GM21737 (cell line): ENCODE measurements around the gene BTN3A1.
"Not testable (repeated sequence)": the region's sequence is repeated elsewhere in the genome, so short reads cannot be mapped to it uniquely, and the experiment has no call there.

Source experiments
- ATAC-seq: cut with Tn5 transposase; IDR thresholded peaks from one replicate; pipeline ENCODE4 v1.9.1; 2021; ENCODE audit warnings: mild to moderate bottlenecking, moderate library complexity; ENCODE audit not compliant: unreplicated experiment

Gene BTN3A1

DNA sequence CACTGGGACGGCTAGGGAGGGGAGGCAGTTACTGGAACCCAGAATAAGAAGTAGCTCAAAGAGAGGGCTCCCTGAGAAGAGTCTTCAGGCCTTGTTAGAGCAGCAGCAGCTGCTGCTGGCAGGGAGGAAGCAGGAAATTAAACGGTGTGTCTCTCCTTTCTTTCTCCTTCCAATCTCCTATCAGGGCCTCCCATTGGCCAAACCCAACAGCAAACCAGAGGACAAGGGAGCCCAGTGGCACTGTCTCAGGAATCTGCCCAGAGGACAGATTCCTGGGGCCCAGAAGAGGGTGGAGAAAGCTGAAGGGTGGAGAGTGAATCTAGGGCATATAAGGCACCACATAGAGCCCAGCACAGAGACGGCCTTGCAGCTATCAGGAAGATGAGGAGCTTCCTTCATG is 10.2 kb downstream of the BTN3A1 start:
- no peak for ATAC-seq

DNA sequence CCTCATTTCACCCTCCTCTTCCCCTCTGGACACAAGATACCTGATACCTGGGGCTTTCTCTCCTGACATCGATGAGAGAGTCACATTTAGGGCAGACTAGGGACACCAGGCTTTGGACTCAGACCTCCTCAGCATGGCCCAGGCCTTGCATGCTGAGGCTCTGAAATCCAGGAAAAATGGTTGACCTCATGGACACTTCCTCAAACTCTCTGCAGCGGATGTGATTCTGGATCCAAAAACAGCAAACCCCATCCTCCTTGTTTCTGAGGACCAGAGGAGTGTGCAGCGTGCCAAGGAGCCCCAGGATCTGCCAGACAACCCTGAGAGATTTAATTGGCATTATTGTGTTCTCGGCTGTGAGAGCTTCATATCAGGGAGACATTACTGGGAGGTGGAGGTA is 10.9 kb downstream of the BTN3A1 start:
- no peak for ATAC-seq

DNA sequence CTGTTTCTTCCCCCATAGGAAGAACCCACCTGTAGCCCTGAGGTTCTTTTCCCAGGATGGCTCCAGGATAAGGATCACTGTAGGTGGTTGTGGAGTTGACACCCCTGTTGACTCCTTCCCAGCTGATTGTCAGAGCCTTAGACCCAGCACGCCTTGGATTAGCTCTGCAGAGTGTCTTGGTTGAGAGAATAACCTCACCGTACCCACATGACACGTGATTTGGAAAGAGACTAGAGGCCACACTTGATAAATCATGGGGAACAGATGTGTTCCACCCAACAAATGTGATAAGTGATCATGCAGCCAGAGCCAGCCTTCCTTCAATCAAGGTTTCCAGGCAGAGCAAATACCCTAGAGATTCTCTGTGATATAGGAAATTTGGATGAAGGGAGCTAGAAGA is 12.2 kb downstream of the BTN3A1 start:
- ATAC-seq: no peak

DNA sequence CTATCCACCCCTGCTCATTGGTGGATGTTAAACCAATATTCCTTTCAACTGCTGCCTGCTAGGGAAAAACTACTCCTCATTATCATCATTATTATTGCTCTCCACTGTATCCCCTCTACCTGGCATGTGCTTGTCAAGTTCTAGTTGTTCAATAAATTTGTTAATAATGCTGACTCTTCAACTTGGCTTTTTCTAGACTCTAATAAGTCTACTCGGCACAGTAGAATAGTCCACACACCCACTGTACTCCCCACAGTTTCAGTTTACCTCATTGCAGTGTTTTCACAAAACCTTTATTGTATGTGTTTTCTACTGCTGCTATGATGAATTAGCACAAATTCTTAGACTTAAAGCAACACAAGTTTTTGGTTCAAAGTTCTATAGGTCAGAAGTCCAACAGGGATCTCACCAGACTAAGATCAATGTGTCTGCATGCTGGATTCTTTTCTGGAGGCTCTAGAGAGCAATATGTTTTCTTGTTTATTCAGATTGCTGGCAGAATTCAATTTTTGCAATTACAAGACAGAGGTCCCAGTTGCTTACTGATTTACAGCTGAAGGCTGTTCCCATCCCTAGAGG is 13.1 kb downstream of the BTN3A1 start:
- no peak for ATAC-seq

DNA sequence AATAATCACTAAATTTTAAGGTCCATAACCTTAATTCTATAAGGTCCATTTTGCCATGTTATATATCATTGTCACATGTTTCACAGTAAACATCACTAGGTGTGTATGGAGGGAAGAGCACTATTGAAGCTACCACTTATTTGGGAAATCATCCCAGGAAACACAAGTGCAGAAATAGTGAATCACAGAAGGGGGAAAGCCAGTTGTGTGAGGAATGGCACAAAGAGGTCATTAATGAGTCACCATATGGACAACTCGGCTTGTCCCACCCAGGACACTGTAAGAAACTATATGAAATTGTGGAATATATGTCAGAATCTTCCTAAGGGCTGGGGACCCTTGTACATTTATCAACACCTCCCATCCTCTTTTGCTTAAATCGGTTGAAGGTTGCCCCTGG is 13.7 kb downstream of the BTN3A1 start:
- no peak for ATAC-seq

DNA sequence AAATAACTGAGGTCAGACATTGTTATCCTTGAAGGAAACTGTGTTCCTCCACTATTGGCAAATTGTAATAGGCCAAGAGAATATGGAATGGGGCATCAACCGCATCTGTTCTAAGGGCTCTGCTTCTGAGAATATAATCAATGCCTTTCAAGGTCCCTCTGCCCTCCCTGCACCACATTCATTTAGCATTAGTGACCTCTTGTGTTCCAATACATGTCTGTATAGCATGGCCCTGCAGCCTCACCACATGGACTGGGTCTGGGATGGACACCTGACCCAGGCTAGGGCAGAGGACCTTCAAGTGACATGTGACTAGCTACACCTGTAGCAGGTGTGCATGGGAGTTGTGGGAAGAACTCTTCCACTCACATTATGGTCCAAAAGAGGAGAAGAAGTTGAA is 14.2 kb downstream of the BTN3A1 start:
- no peak for ATAC-seq

DNA sequence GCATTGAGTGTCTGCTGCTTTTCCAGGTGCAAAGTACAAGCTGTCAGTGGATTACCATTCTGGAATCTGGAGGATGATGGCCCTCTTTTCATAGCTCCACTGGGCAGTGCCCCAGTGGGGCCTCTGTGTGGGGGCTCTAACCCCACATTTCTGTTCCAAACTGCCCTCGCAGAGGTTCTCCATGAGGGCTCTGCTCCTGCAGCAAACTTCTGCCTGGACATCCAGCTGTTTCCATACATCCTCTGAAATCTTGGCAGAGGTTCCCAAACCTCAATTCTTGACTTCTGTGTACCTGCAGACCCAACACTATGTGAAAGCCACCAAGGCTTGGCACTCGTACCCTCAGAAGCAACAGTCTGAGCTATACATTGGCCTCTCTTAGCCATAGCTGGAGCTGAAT is 16.0 kb downstream of the BTN3A1 start:
- not testable (repeated sequence) for ATAC-seq

DNA sequence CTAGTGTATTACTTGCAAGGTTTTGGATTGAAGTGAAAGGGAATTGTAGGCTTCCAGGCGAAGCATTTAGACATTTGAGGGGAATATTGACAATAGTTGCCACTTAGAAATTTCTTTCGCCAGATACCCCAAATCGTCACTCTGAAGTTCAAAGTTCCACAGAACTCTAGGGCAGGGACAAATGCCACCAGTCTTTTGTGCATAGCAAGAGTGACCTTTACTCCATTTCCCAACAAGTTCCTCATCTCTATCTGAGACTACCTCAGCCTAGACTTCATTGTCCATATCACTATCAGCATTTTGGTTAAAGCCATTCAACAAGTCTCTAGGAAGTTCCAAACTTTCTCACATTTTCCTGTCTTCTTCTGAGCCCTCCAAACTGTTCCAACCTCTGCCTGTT is 16.7 kb downstream of the BTN3A1 start:
- ATAC-seq: not testable (repeated sequence)

DNA sequence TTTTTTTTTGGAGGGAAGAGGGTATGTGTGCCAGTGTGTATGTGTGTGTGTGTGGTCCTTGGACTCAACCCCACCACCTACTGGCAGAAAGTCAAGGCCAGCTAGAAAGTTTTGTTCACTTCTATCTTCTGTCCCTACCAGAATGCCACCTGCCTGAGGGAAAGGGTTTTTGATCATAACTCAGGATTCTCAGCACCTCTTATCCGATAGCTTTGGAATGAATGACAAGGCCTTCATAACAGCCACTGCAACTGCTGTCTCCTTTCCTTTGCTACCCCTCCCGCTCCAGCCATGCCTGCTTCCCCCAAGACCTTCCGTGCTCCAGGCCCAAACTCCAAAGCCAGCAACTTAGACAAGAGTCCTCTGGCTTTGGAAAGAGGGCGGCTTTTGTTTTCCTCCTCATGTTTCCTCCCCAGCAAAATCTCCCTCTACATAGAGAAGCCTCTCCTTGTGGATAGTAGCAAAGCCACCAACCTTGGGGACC is 18.7 kb downstream of the BTN3A1 start:
- ATAC-seq: no peak

DNA sequence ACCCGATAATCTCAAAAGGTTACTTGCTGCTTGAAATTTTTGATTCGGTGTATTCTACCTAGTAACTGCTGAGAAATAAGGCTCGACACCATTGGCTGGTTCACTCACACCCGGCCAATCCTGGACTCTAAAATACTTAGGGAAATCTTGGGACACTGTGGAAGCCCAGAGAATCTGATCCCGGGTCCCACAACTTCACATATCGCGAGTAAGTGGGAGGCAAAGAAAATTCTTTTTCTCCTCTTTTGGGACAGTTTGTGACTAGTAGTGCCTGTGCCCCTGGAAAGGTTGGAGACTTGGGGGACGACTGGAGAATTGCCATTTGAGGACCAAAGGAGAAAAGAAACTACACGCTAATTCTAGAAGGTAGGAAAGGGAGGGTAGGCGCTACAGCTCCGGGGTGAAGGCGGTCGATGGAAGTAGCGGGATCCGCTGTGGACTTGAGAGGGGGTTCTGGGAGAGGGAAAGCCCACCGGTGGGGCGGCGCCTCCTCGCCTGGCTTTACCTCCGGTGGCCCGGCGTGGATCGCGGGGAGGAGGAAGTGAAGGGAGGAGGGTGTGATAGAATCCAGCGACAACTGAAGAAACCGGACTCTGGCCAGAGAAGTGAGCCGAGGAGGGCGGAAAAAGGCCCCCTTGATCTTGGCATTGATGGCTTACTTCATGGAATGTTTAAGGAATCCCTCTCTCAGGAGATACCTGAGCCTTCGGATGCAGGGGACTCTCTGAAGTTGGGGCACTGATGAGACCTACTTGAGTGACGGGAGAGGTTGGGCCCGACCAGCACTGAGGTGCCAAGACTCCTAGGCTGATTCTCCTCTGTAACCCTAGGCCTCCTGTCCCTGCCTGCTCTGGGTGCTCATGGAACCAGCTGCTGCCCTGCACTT is 19.4 kb downstream of the BTN3A1 start:
- ATAC-seq: peak; percentile 82

DNA sequence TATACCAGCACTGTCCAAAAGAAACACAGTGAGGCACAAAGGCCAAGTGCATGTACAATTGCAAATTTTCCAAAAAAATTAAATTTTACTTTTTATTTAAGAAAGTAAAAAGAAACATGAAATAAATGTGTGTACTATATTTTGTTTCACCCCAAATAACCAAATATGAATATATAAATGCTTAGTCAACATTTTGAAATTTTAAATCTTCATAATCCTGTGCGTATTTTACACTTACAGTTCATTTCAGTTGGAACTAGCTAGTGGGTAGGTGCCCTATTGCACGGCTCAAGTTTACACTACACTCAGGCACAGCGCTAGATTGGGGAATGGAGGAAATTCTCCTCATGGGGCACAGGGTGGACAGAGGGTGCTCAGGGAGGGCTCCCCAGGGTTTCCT is 20.3 kb downstream of the BTN3A1 start:
- no peak for ATAC-seq

DNA sequence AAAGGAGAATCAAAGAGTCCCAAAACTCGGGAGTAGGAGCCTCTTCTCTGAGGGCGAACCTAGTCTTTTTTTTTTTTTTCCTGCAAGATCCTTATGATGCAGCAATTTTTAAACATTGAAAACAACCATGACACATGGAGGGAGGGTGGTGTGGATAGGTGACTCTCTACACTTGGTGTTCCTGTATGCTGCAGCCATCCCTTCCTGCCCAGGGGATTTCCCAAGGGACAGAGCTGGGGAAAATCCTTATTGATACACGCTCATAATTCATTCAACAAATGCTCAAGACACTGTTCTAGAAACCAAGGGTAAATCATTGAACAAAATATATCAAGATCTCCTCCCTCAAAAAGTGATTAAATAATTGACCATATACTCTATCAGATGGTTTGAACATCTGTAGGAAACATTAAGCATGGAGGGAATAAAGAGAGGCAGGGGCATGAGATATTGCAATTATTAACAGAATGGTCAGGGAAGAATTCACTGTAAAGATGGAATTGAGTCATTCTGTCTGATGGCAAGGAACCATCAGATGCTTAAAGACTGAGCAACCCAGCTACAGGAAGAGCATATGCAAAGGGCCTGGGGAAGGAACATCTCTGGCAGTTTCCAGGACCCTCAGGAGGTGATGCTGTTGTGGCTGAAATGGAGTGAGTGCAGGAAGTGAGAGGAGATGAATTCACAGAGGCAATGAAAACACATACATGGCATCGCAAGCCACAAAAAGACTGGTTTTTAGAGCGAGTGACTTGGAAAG is 24.8 kb downstream of the BTN3A1 start:
- ATAC-seq: no peak

DNA sequence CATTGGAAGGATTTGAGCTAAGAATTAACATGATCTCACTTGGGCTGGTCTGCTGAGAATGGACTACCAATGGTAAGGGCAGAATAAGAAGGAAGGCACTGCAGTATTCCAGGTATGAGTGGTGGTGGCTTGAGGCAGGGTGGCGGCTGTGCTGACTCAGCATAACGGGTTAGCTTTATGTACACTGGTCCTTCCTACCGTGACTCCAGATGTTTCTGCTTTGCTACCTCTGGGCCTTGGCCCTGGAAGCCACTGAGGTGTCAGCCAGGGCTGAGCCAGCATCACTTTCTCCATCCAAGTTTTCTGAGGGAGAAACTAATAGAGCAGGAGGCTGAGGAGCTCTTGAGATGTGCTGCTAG is 25.4 kb downstream of the BTN3A1 start:
- no peak for ATAC-seq

DNA sequence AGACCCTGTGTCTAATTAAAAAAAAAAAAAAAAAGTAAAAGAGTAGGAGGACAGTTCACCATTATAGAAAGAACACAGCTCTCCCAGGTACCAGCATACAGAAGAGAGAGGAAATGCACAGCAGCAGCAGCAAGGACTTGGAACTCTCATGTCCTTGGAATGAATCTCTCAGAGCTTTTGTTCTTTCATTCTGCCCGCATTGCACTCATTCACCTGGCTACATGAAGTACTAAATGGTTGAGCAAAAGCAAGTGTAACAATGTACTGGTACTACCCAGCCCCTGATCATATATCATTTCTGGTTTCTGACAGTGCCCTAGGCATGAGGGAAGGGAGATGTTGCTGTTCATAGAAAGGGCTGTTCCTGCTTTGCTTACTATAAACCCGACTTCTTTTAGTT is 26.1 kb downstream of the BTN3A1 start:
- ATAC-seq: no peak

DNA sequence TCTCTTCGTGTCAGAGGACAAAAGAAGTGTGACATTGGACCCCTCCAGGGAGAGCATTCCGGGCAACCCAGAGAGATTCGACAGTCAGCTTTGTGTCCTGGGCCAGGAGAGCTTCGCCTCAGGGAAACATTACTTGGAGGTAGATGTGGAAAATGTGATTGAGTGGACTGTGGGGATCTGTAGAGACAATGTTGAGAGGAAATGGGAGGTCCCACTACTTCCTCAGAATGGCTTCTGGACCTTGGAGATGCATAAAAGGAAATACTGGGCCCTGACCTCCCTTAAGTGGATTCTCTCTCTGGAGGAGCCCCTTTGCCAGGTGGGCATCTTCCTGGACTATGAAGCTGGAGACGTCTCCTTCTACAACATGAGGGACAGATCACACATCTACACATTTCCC is 28.7 kb downstream of the BTN3A1 start:
- no peak for ATAC-seq

DNA sequence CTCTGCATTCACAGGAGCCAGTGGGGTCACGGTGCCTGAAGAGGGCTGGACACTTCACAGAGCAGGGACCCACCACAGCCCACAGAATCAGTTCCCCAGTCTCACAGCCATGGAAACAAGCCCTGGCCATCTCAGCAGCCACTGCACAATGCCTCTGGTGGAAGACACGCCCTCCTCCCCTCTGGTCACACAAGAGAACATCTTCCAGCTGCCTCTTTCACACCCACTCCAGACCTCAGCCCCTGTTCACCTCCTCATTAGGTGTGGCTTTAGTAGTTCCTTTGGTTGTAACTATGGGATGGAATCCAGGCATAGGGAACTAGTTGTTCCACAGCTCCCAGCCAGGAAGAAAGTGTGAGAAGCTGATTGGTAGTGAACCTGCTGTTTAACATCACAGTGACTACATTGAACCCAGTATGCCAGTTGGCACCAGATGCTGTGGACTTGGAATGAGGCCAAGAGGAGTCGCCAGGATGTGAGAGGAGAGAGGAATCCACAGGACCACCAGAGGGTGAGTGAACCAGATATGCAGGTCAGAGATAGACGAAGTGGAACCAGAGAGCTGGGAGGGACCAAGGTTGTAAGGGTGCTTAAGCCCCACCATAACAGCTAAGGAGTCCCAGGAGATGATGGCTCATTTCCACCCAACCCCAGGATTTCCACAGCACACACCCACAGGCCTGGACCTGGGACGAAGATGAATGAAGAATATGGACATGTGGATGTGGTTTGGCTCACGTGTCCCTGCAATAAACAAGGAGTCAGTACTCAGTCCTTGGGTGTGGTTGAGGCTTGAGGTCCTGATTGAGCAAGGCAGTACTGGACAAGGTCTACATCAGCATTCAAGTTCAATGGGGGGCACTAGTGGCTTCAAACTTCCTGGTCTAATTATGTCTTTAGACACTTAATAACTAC is 29.4 kb downstream of the BTN3A1 start:
- no peak for ATAC-seq

DNA sequence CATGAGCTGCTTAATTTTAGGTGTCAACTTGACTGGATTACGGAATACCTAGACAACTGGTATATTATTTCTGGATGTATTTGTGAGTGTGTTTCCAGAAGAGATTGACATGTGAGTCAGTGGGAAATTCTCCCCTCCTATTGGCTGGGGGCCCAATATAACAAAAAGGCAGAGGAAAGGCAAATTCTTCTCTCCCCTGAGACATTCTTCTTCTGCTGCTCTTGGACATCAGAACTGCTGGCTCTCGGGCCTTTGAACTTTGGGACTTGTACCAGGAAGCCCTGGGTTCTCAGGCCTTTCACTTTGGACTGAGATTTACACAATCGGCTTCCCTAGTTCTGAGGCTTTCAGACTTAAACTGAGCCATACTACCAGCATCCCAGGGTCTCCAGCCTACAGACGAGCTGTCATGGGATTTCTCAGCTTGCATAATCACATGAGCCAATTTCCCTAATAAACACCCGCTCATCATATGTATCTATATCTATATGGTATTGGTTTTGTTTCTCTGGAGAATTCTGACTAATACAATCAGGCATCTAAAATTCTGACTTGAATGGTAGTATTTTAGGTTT is 30.6 kb downstream of the BTN3A1 start:
- ATAC-seq: no peak

DNA sequence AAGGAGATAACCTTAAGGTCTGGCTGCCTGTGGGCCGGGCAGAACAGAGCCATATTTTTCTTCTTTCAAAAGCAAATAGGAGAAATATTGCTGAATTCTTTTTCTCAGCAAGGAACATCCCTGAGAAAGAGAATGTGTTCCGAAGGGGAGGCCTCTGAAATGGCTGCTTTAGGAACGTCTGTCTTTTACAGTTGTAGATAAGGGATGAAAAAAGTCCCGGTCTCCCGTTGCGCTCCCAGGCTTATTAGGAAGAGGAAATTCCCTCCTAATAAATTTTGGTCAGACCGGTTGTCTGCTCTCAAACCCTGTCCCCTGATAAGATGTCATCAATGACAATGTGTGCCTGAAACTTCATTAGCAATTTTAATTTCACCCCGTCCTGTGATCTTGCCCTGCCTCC is 31.6 kb downstream of the BTN3A1 start:
- not testable (repeated sequence) for ATAC-seq

DNA sequence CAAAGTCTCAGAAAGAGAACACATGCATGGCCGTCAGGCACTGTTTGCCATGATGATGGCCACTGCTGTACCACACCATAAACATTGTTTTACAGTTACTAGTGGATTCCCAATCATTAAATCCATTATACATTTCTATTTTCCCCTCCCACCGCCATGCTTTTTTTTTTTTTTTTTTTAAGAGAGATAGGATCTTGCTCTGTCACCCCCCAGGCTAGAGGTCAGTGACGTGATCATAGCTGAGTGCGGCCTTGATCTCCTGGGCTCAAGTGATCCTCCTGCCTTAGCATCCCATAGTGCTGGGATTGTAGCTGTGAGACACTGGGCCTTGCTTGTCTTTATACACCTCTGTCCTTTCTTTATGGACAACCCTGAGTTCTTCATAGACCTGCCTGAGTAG is 33.9 kb downstream of the BTN3A1 start:
- ATAC-seq: no peak

DNA sequence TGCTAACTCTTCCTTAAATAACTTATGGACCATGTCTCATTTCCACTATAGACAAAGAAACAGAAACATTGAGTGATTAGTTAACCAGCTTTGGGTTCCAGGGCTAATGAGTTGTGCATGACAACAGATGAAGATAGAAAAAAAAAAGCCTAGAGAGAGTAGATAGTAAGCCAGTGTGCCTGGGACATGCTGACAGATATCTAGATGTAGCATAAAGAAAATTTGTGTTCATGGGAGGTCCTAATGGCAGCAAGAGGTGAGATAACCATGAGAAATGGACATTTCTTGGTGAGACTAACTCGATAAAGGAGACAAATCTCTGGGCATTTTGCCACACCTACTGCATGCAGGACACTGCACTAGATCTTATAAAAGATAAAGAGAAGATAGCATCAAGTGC is 35.5 kb downstream of the BTN3A1 start:
- ATAC-seq: no peak
